T-cell (primary cell): ENCODE results near the gene CEP250. TPM values are rescaled to one million over a fixed set of nuclear protein-coding genes. Genes with fewer than 3 reads are reported as not detected.

ENCODE experiments used
- ATAC-seq, 4 experiments: fragments of 200-7000 bp in 3 of 4; fragments of 150-1000 bp in 1 of 4; cut with Tn5 transposase; replicated peaks in 1 of 4; 1 replicate in 3 of 4; 2 replicates in 1 of 4; pipeline ENCODE4 v1.10.0; 2021; ENCODE audit warnings: moderate library complexity in 3 of 4, mild to moderate bottlenecking in 2 of 4, moderate number of reproducible peaks in 1 of 4
- CTCF ChIA-PET, 2 donors: fragments of 300-600 bp; sonication (Branson Sonifier 250); formaldehyde crosslinking; loops; one replicate each; lab custom pipeline; 2022; ENCODE audit warnings: antibody characterized with exemption in 2 of 2; lab: Charles Lee
- POLR2A ChIA-PET, 2 donors: fragments of 300-600 bp; sonication (Branson Sonifier 250); formaldehyde crosslinking; loops; one replicate each; lab custom pipeline; 2022; ENCODE audit warnings: antibody characterized with exemption in 2 of 2; lab: Charles Lee
- DNase-seq, 35 experiments: peaks; one replicate each; pipeline versions ENCODE4 v3.0.0 to v3.0.0-alpha.2; 2013 to 2023
- H3K27ac ChIP-seq: one replicate; pipeline ENCODE4 v1.5.1; 2013; ENCODE audit warnings: low read length
- H3K27me3 ChIP-seq, 2 experiments: replicated peaks in 1 of 2; 1 replicate in 1 of 2; 2 replicates in 1 of 2; pipeline versions ENCODE4 v1.6.1 to v1.7.0; 2013; ENCODE audit warnings: low read length in 1 of 2, mixed read lengths in 1 of 2; ENCODE audit not compliant: control insufficient read depth in 2 of 2, insufficient read depth in 2 of 2; ENCODE audit errors: extremely low read depth in 1 of 2
- H3K36me3 ChIP-seq, 2 donors: 1 replicate in 1 of 2; 2 replicates in 1 of 2; pipeline versions ENCODE4 v1.6.1 to v1.7.0; 2013; ENCODE audit warnings: low read length in 1 of 2; ENCODE audit not compliant: control insufficient read depth in 2 of 2, insufficient read depth in 1 of 2; ENCODE audit errors: extremely low read depth in 1 of 2
- H3K4me1 ChIP-seq, 2 experiments: 1 replicate in 1 of 2; 2 replicates in 1 of 2; pipeline versions ENCODE4 v1.6.1 to v1.7.0; 2013; ENCODE audit warnings: low read length in 2 of 2, mixed read lengths in 1 of 2; ENCODE audit not compliant: insufficient read depth in 2 of 2, control insufficient read depth in 1 of 2; ENCODE audit errors: extremely low read depth in 1 of 2
- H3K4me3 ChIP-seq, 2 donors: 1 replicate in 1 of 2; 2 replicates in 1 of 2; pipeline versions ENCODE4 v1.5.1 to v1.7.0; 2013; ENCODE audit warnings: mild to moderate bottlenecking in 2 of 2, low read length in 1 of 2, moderate library complexity in 1 of 2; ENCODE audit not compliant: control insufficient read depth in 1 of 2; ENCODE audit errors: extremely low read depth in 1 of 2
- H3K9me3 ChIP-seq: 2 replicates; pipeline ENCODE4 v1.7.0; 2013
- H3K27ac Mint-ChIP-seq, 2 donors: one replicate each; pipeline ENCODE4 v1.8.0; 2020 to 2021; ENCODE audit warnings: mild to moderate bottlenecking in 2 of 2, mixed read lengths in 2 of 2
- H3K27me3 Mint-ChIP-seq, 2 donors: one replicate each; pipeline ENCODE4 v1.8.0; 2021 to 2022; ENCODE audit warnings: mixed read lengths in 2 of 2
- H3K36me3 Mint-ChIP-seq: one replicate; pipeline ENCODE4 v1.8.0; 2021; ENCODE audit warnings: mixed read lengths
- H3K4me1 Mint-ChIP-seq, 3 donors: one replicate each; pipeline ENCODE4 v1.8.0; 2020 to 2022; ENCODE audit warnings: mixed read lengths in 3 of 3, mild to moderate bottlenecking in 1 of 3
- H3K4me3 Mint-ChIP-seq, 3 donors: one replicate each; pipeline ENCODE4 v1.8.0; 2020 to 2022; ENCODE audit warnings: mild to moderate bottlenecking in 3 of 3, mixed read lengths in 3 of 3, moderate library complexity in 3 of 3
- H3K9me3 Mint-ChIP-seq, 3 donors: one replicate each; pipeline ENCODE4 v1.8.0; 2020 to 2022; ENCODE audit warnings: mixed read lengths in 3 of 3
- WGBS: methylation state at CpG from one replicate; pipeline ENCODE4 v1.1.5; 2013; ENCODE audit warnings: missing lambda C conversion rate; ENCODE audit not compliant: insufficient coverage; 5-methylcytosine and 5-hydroxymethylcytosine counted together
- total RNA-seq, 35 experiments: library from RNA in 6 of 35; stranded (reverse) in 6 of 35; fragments of 120-200 nt in 1 of 35; gene quantifications; one replicate each; pipeline versions ENCODE4 v1.2.1 to v1.2.4 and lab custom pipeline; 2013 to 2026

The CEP250 gene
- total RNA-seq, 5 donors from 2014 or later (not counting 1 experiment from before 2014, with no cell fraction given): 45.7 to 70.7 (median 67.4) TPM

- Mint-ChIP-seq H3K9me3 (no peaks in the 10 kb centered on the region), H3K27me3 (no peaks in the 10 kb centered on the region), H3K4me3 (no peak overlapping the region), H3K27ac (no peak overlapping the region), H3K36me3 (no peaks in the 10 kb centered on the region), H3K4me1 (peaks cover 0 to 14% (median 5%) of the 10 kb centered on the region in 3 donors)
- no peak overlapping the region for H3K27ac ChIP-seq
- no peak overlapping the region for H3K4me3 ChIP-seq
- no peaks in the 10 kb centered on the region for H3K27me3 ChIP-seq
- WGBS: 70% methylated on average over 2 of the region's 6 CpGs
- ChIA-PET CTCF (interaction anchor here (0.6 to 0.7 kb wide), 2 partner anchors 61 to 105 kb away, joined by 3 read pairs; no protein-coding TSS in a partner anchor), POLR2A (no interaction called here)
- no peaks in the 10 kb centered on the region for H3K9me3 ChIP-seq
- ATAC-seq (no peak), DNase-seq (no peak)
- no peaks in the 10 kb centered on the region for H3K36me3 ChIP-seq
- H3K4me1 ChIP-seq: no peaks in the 10 kb centered on the region
These were observed 23.6 kb upstream of the CEP250 start for GRCh38 chr20:35431621-35432429.

- Mint-ChIP-seq H3K36me3 (no peaks in the 10 kb centered on the region), H3K4me1 (peaks cover 0 to 14% (median 5%) of the 10 kb centered on the region in 3 donors), H3K4me3 (no peak overlapping the region), H3K27ac (peak overlapping the region in 1 of 2 donors; percentile 65), H3K27me3 (no peaks in the 10 kb centered on the region), H3K9me3 (no peaks in the 10 kb centered on the region)
- Histone ChIP-seq H3K36me3 (no peaks in the 10 kb centered on the region), H3K4me3 (no peak overlapping the region), H3K27me3 (peaks cover 0 to under 1% of the 10 kb centered on the region in 2 experiments), H3K9me3 (no peaks in the 10 kb centered on the region), H3K4me1 (no peaks in the 10 kb centered on the region), H3K27ac (no peak overlapping the region)
- ChIA-PET CTCF (no interaction called here), POLR2A (no interaction called here)
- no peak for ATAC-seq
- 100% methylated on average over 1 of the region's 1 CpG for WGBS
- no peak for DNase-seq
These were observed 23.0 kb upstream of the CEP250 start for GRCh38 chr20:35432430-35432735.

GRCh38 chr20:35433337-35433736, 22.1 kb upstream of the CEP250 start:
- Mint-ChIP-seq H3K27me3 (no peaks in the 10 kb centered on the region), H3K4me3 (no peak overlapping the region), H3K4me1 (peaks cover 0 to 14% (median 5%) of the 10 kb centered on the region in 3 donors), H3K27ac (no peak overlapping the region), H3K36me3 (no peaks in the 10 kb centered on the region), H3K9me3 (no peaks in the 10 kb centered on the region)
- ATAC-seq: no peak
- Histone ChIP-seq H3K4me1 (no peaks in the 10 kb centered on the region), H3K27me3 (peaks cover 0 to 6% of the 10 kb centered on the region in 2 experiments), H3K27ac (no peak overlapping the region), H3K36me3 (no peaks in the 10 kb centered on the region), H3K4me3 (no peak overlapping the region), H3K9me3 (no peaks in the 10 kb centered on the region)
- no peak for DNase-seq
- 100% methylated on average over 1 of the region's 2 CpGs for WGBS
- POLR2A ChIA-PET: no interaction called here
- CTCF ChIA-PET: no interaction called here

- Mint-ChIP-seq H3K4me3 (no peak overlapping the region), H3K4me1 (peaks cover 0 to 14% (median 2%) of the 10 kb centered on the region in 3 donors), H3K27me3 (no peaks in the 10 kb centered on the region), H3K36me3 (no peaks in the 10 kb centered on the region), H3K27ac (no peak overlapping the region), H3K9me3 (no peaks in the 10 kb centered on the region)
- peaks cover 0 to 6% of the 10 kb centered on the region in 2 experiments for H3K4me1 ChIP-seq
- no peak for ATAC-seq
- peaks cover 0 to 8% of the 10 kb centered on the region in 2 experiments for H3K27me3 ChIP-seq
- DNase-seq: no peak
- ChIA-PET CTCF (no interaction called here), POLR2A (no interaction called here)
- H3K4me3 ChIP-seq: no peak overlapping the region
- no peaks in the 10 kb centered on the region for H3K9me3 ChIP-seq
- WGBS: 92% methylated on average over 52 of the region's 53 CpGs
- H3K27ac ChIP-seq: no peak overlapping the region
- no peaks in the 10 kb centered on the region for H3K36me3 ChIP-seq
These were observed 21.1 kb upstream of the CEP250 start for GRCh38 chr20:35434085-35435005.

GRCh38 chr20:35436177-35436573, 19.2 kb upstream of the CEP250 start:
- no peak for ATAC-seq
- Mint-ChIP-seq H3K4me3 (no peak overlapping the region), H3K27ac (no peak overlapping the region), H3K4me1 (peaks cover 0 to 16% (median 4%) of the 10 kb centered on the region in 3 donors), H3K36me3 (no peaks in the 10 kb centered on the region), H3K27me3 (peaks cover 4 to 7% of the 10 kb centered on the region in 2 donors), H3K9me3 (no peaks in the 10 kb centered on the region)
- ChIA-PET POLR2A (no interaction called here), CTCF (interaction anchor here in 1 of 2 donors (1.2 kb wide), 1 partner anchor 133 kb away, joined by 10 read pairs; no protein-coding TSS in a partner anchor)
- H3K36me3 ChIP-seq: no peaks in the 10 kb centered on the region
- no peak overlapping the region for H3K4me3 ChIP-seq
- no peaks in the 10 kb centered on the region for H3K9me3 ChIP-seq
- DNase-seq: no peak
- peaks cover 0 to 8% of the 10 kb centered on the region in 2 experiments for H3K4me1 ChIP-seq
- no peak overlapping the region for H3K27ac ChIP-seq
- 100% methylated on average over 1 of the region's 4 CpGs for WGBS
- peaks cover 0 to 17% of the 10 kb centered on the region in 2 experiments for H3K27me3 ChIP-seq

GRCh38 chr20:35437599-35437998, 17.8 kb upstream of the CEP250 start:
- no peaks in the 10 kb centered on the region for H3K9me3 ChIP-seq
- ChIA-PET POLR2A (no interaction called here), CTCF (no interaction called here)
- Mint-ChIP-seq H3K27ac (no peak overlapping the region), H3K4me3 (no peak overlapping the region), H3K36me3 (no peaks in the 10 kb centered on the region), H3K9me3 (no peaks in the 10 kb centered on the region), H3K4me1 (peaks cover 0 to 10% (median 4%) of the 10 kb centered on the region in 3 donors), H3K27me3 (peaks cover 4 to 7% of the 10 kb centered on the region in 2 donors)
- WGBS: 90% methylated on average over 7 of the region's 8 CpGs
- no peak overlapping the region for H3K27ac ChIP-seq
- DNase-seq (no peak), ATAC-seq (no peak)
- no peak overlapping the region for H3K4me3 ChIP-seq
- H3K27me3 ChIP-seq: peaks cover 0 to 28% of the 10 kb centered on the region in 2 experiments
- no peaks in the 10 kb centered on the region for H3K36me3 ChIP-seq
- H3K4me1 ChIP-seq: peaks cover 0 to 8% of the 10 kb centered on the region in 2 experiments
